NCI-H2171 treated with DMSO at 0.1 percent for 48 hours (cell line): Measurements from ENCODE around the gene ATF2.

Experiments
- DNase-seq: peaks from one replicate; lab custom pipeline; 2025; lab: John Stamatoyannopoulos, UW

ATF2 gene

GRCh38 chr2:175025233-175025632 lies 142.8 kb downstream of the ATF2 start:
- no peak for DNase-seq

- DNase-seq: no peak
Measured at GRCh38 chr2:175022923-175023322, 145.1 kb downstream of the ATF2 start.
